AG04450 (cell line): Measurements from ENCODE around the gene GRIPAP1. TPM values are rescaled to one million over a fixed set of nuclear protein-coding genes. Genes with fewer than 3 reads are reported as not detected.

Experiments used
- CTCF ChIA-PET: fragments of 300-600, 350-600 bp; formaldehyde crosslinking; extraction: SDS; loops from one replicate; lab custom pipeline; 2022; ENCODE audit warnings: antibody characterized with exemption, inconsistent platforms; lab: Charles Lee
- POLR2A ChIA-PET: fragments of 350-600 bp; formaldehyde crosslinking; extraction: SDS; loops from one replicate; lab custom pipeline; 2021; ENCODE audit warnings: antibody characterized with exemption, inconsistent platforms; lab: Yijun Ruan, JAX
- DNase-seq: peaks from one replicate; pipeline ENCODE4 v3.0.0-alpha.2; 2011; ENCODE audit warnings: low read depth, low spot score
- H3K27ac ChIP-seq: one replicate; pipeline ENCODE4 v1.5.1; 2012; ENCODE audit warnings: low read depth, low read length, control low read depth
- H3K27me3 ChIP-seq: one replicate; pipeline ENCODE4 v1.6.0; 2012; ENCODE audit warnings: low read length; ENCODE audit not compliant: control insufficient read depth, insufficient read depth
- H3K4me3 ChIP-seq: 2 replicates; pipeline ENCODE4 v1.5.1; 2011; ENCODE audit warnings: mild to moderate bottlenecking, low read depth, low read length, control low read depth
- H3K9me3 ChIP-seq: 2 replicates; pipeline ENCODE4 v1.5.1; 2012; ENCODE audit warnings: low read length; ENCODE audit not compliant: control insufficient read depth, insufficient read depth
- CTCF ChIP-seq: IDR thresholded peaks from 2 replicates; pipeline ENCODE4 v1.5.1; 2011; ENCODE audit warnings: low read depth, low read length, control low read depth, inconsistent platforms
- polyA plus RNA-seq: library from polyadenylated mRNA; depleted of rRNA; stranded (reverse); fragments of >200 nt; gene quantifications from 2 replicates; pipeline ENCODE4 v1.2.3, GENCODE V29; 2011

GRIPAP1 gene
- polyA plus RNA-seq, 1 experiment: 24.3 TPM

- TF ChIP-seq CTCF: peak; percentile 74
- CTCF ChIA-PET: interaction anchor here (0.5 to 1.4 kb wide), 7 partner anchors 10 to 297 kb away, joined by 3 to 13 read pairs (median 5); no protein-coding TSS in a partner anchor
- DNase-seq: peak; percentile 4
- Histone ChIP-seq H3K27ac (no peak overlapping the region), H3K27me3 (no peaks in the 10 kb centered on the region), H3K4me3 (no peak overlapping the region), H3K9me3 (no peaks in the 10 kb centered on the region)
- POLR2A ChIA-PET: no interaction called here
These were observed 56.3 kb downstream of the GRIPAP1 start for GRCh38 chrX:48945517-48946348.

- no peak overlapping the region for H3K27ac ChIP-seq
- no peak for TF ChIP-seq CTCF
- H3K27me3 ChIP-seq: no peaks in the 10 kb centered on the region
- H3K9me3 ChIP-seq: no peaks in the 10 kb centered on the region
- DNase-seq: no peak
- H3K4me3 ChIP-seq: no peak overlapping the region
- ChIA-PET POLR2A (no interaction called here), CTCF (no interaction called here)
These were observed 59.2 kb downstream of the GRIPAP1 start for GRCh38 chrX:48942895-48943294.

GRCh38 chrX:48940404-48940955 lies 61.6 kb downstream of the GRIPAP1 start:
- DNase-seq: no peak
- Histone ChIP-seq H3K4me3 (no peak overlapping the region), H3K27me3 (no peaks in the 10 kb centered on the region), H3K9me3 (no peaks in the 10 kb centered on the region), H3K27ac (no peak overlapping the region)
- POLR2A ChIA-PET: no interaction called here
- CTCF ChIA-PET: no interaction called here
- no peak for TF ChIP-seq CTCF

GRCh38 chrX:48939524-48940228 lies 62.4 kb downstream of the GRIPAP1 start:
- no peak for DNase-seq
- CTCF ChIA-PET: no interaction called here
- Histone ChIP-seq H3K27me3 (no peaks in the 10 kb centered on the region), H3K27ac (no peak overlapping the region), H3K9me3 (no peaks in the 10 kb centered on the region), H3K4me3 (no peak overlapping the region)
- TF ChIP-seq CTCF: no peak
- POLR2A ChIA-PET: no interaction called here
